WI38 (cell line): ENCODE data around the gene NFASC.

ENCODE experiments used
- H3K4me3 ChIP-seq: 2 replicates; pipeline ENCODE4 v1.5.1; 2011; ENCODE audit warnings: low read depth, mild to moderate bottlenecking, control low read depth, low read length
- TF ChIP-seq, protein P1 (sequence below): IDR thresholded peaks from 2 replicates; pipeline ENCODE4 v1.5.1; 2012; ENCODE audit warnings: low read depth, mild to moderate bottlenecking, control low read depth, low read length

NFASC gene

GRCh38 chr1:204874274-204874673, 3.6 kb downstream of the NFASC start:
- TF ChIP-seq, protein P1, sequence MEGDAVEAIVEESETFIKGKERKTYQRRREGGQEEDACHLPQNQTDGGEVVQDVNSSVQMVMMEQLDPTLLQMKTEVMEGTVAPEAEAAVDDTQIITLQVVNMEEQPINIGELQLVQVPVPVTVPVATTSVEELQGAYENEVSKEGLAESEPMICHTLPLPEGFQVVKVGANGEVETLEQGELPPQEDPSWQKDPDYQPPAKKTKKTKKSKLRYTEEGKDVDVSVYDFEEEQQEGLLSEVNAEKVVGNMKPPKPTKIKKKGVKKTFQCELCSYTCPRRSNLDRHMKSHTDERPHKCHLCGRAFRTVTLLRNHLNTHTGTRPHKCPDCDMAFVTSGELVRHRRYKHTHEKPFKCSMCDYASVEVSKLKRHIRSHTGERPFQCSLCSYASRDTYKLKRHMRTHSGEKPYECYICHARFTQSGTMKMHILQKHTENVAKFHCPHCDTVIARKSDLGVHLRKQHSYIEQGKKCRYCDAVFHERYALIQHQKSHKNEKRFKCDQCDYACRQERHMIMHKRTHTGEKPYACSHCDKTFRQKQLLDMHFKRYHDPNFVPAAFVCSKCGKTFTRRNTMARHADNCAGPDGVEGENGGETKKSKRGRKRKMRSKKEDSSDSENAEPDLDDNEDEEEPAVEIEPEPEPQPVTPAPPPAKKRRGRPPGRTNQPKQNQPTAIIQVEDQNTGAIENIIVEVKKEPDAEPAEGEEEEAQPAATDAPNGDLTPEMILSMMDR, result no peak
- H3K4me3 ChIP-seq, result no peak overlapping the region

GRCh38 chr1:204875255-204875654, 4.6 kb downstream of the NFASC start:
- no peak overlapping the region for H3K4me3 ChIP-seq
- TF ChIP-seq, protein P1, result no peak

GRCh38 chr1:204878621-204879234, 8.1 kb downstream of the NFASC start:
- TF ChIP-seq, protein P1, result no peak
- no peak overlapping the region for H3K4me3 ChIP-seq

- H3K4me3 ChIP-seq, result no peak overlapping the region
- TF ChIP-seq, protein P1, result no peak
Measured at GRCh38 chr1:204879351-204879750, 8.7 kb downstream of the NFASC start.

DNA sequence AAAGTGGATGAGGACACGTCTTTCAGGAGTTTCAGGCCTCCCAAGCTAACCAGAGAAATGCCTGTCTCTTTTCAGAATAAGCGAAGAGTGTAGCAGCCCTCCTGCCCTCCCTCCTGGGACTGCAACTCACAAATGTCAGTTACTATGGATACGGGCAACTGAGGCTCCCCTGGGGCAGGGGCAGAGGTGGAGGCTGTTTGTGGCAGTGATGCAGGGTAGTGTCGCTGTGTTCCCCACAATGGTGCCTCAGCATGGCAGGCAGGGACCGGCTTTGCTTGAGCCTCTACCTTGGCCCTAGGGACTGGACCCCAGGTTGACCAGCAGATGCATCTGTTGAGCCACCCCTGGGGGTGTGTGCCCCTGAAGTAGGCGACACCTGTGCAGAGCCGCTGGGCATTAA, 10.2 kb downstream of the NFASC start:
- H3K4me3 ChIP-seq, result no peak overlapping the region
- TF ChIP-seq, protein P1, result no peak

DNA sequence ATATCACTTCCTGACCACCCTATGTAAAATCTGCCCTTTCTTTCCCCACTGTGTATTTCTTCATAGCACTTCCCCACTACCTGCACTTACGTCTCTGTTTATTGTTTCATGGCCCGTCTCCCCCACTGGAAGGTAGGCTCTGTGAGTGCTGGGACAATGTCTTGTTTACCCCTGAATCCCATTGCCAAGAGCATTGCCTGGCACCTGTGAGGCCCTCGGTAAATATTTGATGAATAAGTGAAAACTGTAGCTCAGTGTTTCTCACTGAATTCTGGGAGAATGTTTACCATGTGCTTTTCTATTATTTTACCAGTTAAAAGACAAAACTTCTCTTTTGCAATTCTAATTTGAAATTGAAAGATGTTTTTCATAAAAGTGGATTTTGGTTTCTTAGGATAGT, 11.8 kb downstream of the NFASC start:
- H3K4me3 ChIP-seq, result no peak overlapping the region
- TF ChIP-seq, protein P1, result no peak

DNA sequence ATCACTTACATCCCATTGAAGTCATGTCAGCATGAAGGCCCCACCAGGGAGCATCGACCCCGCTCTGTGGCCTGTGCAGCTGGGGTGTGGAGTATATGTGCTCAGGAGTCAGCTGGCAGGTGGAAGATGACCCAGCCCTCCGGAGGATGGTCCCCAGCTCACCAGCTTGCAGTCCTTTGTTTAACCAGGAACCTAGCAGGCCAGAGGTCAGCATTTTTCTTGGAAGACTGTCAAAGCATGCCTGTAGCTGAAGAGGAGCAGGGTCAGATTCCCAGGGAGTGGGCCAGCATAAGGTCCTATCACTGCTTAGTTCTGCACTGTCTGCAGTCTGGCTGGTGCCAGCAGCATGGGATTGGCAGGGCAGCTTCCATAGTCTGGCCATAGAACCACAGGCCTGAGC, 12.7 kb downstream of the NFASC start:
- TF ChIP-seq, protein P1, result no peak
- no peak overlapping the region for H3K4me3 ChIP-seq
